Gastrocnemius medialis (tissue), 4 donors: ENCODE results near the gene CMIP. TPM values are rescaled to one million over a fixed set of nuclear protein-coding genes. Genes with fewer than 3 reads are reported as not detected.

Experiments used
- ATAC-seq, 2 donors: fragments of 150-250 bp; one replicate each; pipeline ENCODE4 v1.9.1; 2016
- DNase-seq, 2 donors: peaks; one replicate each; pipeline ENCODE4 v3.0.0-alpha.2; 2019
- H3K27ac ChIP-seq, 4 donors: fragments of 200-600 bp; sonication (generic); 1 replicate in 1 of 4; 2 replicates in 3 of 4; pipeline ENCODE4 v1.5.1; 2016 to 2018; ENCODE audit warnings: mild to moderate bottlenecking in 2 of 4, moderate library complexity in 1 of 4
- H3K27me3 ChIP-seq, 3 donors: fragments of 200-600 bp; sonication (generic) in 2 of 3; 1 replicate in 1 of 3; 2 replicates in 2 of 3; pipeline versions ENCODE4 v1.5.1 to v1.6.0; 2016 to 2019; ENCODE audit warnings: mild to moderate bottlenecking in 1 of 3, moderate library complexity in 1 of 3
- H3K36me3 ChIP-seq, 2 donors: fragments of 200-600 bp; sonication (generic) in 1 of 2; one replicate each; pipeline ENCODE4 v1.5.1; 2017 to 2018
- H3K4me1 ChIP-seq, 2 donors: fragments of 200-600 bp; sonication (generic) in 1 of 2; one replicate each; pipeline ENCODE4 v1.5.1; 2016 to 2017; ENCODE audit warnings: mild to moderate bottlenecking in 2 of 2
- H3K4me3 ChIP-seq, 4 donors: fragments of 200-600 bp; sonication (generic) in 3 of 4; 1 replicate in 1 of 4; 2 replicates in 3 of 4; pipeline ENCODE4 v1.5.1; 2016 to 2019; ENCODE audit warnings: mild to moderate bottlenecking in 2 of 4
- H3K9me3 ChIP-seq, 3 donors: fragments of 200-600 bp; sonication (generic) in 2 of 3; 1 replicate in 1 of 3; 2 replicates in 2 of 3; pipeline ENCODE4 v1.5.1; 2016 to 2019
- CTCF ChIP-seq, 5 experiments: fragments of 450-650 bp in 3 of 5; fragments of 200-600 bp in 2 of 5; sonication (generic) in 2 of 5; IDR thresholded peaks in 4 of 5; conservative IDR thresholded peaks in 1 of 5; 1 replicate in 4 of 5; 2 replicates in 1 of 5; pipeline ENCODE4 v1.5.1; 2016 to 2019; ENCODE audit warnings: antibody characterized with exemption in 5 of 5, mild to moderate bottlenecking in 3 of 5, moderate library complexity in 3 of 5
- POLR2A ChIP-seq, 2 donors: fragments of 450-650 bp; IDR thresholded peaks; one replicate each; pipeline ENCODE4 v1.6.1; 2017; ENCODE audit warnings: antibody characterized with exemption in 2 of 2, mild to moderate bottlenecking in 2 of 2, moderate library complexity in 2 of 2
- in situ Hi-C, 4 donors: fragments of 200-750 bp; cut with MboI; loops; one replicate each; pipeline versions ENCODE4 v1.15.0 to v1.8.0; 2017; ENCODE audit warnings: low sequenced_read_pairs in 4 of 4
- intact Hi-C: fragments of 100-400 bp; cut with DNase I; formaldehyde crosslinking; loops from one replicate; pipeline ENCODE4 v1.15.1; 2023; ENCODE audit warnings: low total_unique reads
- total RNA-seq, 4 donors: library from RNA; depleted of rRNA; stranded (reverse); fragments of >200 nt; gene quantifications; one replicate each; pipeline versions ENCODE4 v1.1.0 to v1.2.3, GENCODE V29; 2016

The CMIP gene
- total RNA-seq, 4 donors from 2014 or later = 0.90 to 5.1 (median 2.7) TPM

- in situ Hi-C loops (no loop called here), intact Hi-C loops (no loop called here)
- Histone ChIP-seq H3K36me3 (no peaks in the 10 kb centered on the region), H3K9me3 (no peaks in the 10 kb centered on the region), H3K4me1 (no peaks in the 10 kb centered on the region), H3K4me3 (no peak overlapping the region), H3K27ac (no peak overlapping the region), H3K27me3 (no peaks in the 10 kb centered on the region)
- no peak for DNase-seq
- no peak for ATAC-seq
- TF ChIP-seq POLR2A (IDR thresholded peaks at IDR 0.05) = no peak
Observed at GRCh38 chr16:81679721-81680430, 235.3 kb downstream of the CMIP start.

GRCh38 chr16:81680444-81681275 lies 236.1 kb downstream of the CMIP start:
- Histone ChIP-seq H3K4me3 (no peak overlapping the region), H3K9me3 (no peaks in the 10 kb centered on the region), H3K27me3 (no peaks in the 10 kb centered on the region), H3K4me1 (no peaks in the 10 kb centered on the region), H3K27ac (no peak overlapping the region), H3K36me3 (no peaks in the 10 kb centered on the region)
- intact Hi-C loops (no loop called here), in situ Hi-C loops (no loop called here)
- TF ChIP-seq CTCF (IDR thresholded peaks at IDR 0.05 in 4 of 5, conservative IDR thresholded peaks at IDR 0.05 in 1 of 5) = no peak
- DNase-seq (no peak), ATAC-seq (no peak)

GRCh38 chr16:81681311-81681710 lies 236.7 kb downstream of the CMIP start:
- H3K36me3 ChIP-seq = no peaks in the 10 kb centered on the region
- H3K4me1 ChIP-seq = no peaks in the 10 kb centered on the region
- no peak overlapping the region for H3K4me3 ChIP-seq
- in situ Hi-C loops (no loop called here), intact Hi-C loops (no loop called here)
- TF ChIP-seq POLR2A (IDR thresholded peaks at IDR 0.05) (no peak), CTCF (IDR thresholded peaks at IDR 0.05 in 4 of 5, conservative IDR thresholded peaks at IDR 0.05 in 1 of 5) (no peak)
- no peaks in the 10 kb centered on the region for H3K27me3 ChIP-seq
- no peaks in the 10 kb centered on the region for H3K9me3 ChIP-seq
- ATAC-seq = no peak
- DNase-seq = no peak
- no peak overlapping the region for H3K27ac ChIP-seq

- in situ Hi-C loops = no loop called here
- no peaks in the 10 kb centered on the region for H3K27me3 ChIP-seq
- H3K36me3 ChIP-seq = no peaks in the 10 kb centered on the region
Observed at GRCh38 chr16:81684242-81684837, 239.7 kb downstream of the CMIP start.

More at GRCh38 chr16:81684242-81684837, 239.7 kb downstream of the CMIP start:
- Histone ChIP-seq H3K4me3 (no peak overlapping the region), H3K4me1 (no peaks in the 10 kb centered on the region), H3K27ac (no peak overlapping the region), H3K9me3 (no peaks in the 10 kb centered on the region)
- DNase-seq (no peak), ATAC-seq (no peak)
- intact Hi-C loops = no loop called here
- TF ChIP-seq POLR2A (IDR thresholded peaks at IDR 0.05) (no peak), CTCF (IDR thresholded peaks at IDR 0.05 in 4 of 5, conservative IDR thresholded peaks at IDR 0.05 in 1 of 5) (no peak)
